Keratinocyte (primary cell): ENCODE measurements around the gene GIN1.

Source experiments
- CTCF ChIP-seq, 3 experiments: IDR thresholded peaks in 1 of 3; conservative IDR thresholded peaks in 1 of 3; optimal IDR thresholded peaks in 1 of 3; 2 replicates in 2 of 3; 3 replicates in 1 of 3; pipeline versions ENCODE3 to v1.5.1; 2011; ENCODE audit warnings: low read length in 3 of 3, mild to moderate bottlenecking in 3 of 3, moderate library complexity in 2 of 3, control low read depth in 1 of 3, inconsistent platforms in 1 of 3; ENCODE audit not compliant: insufficient read depth in 2 of 3; ENCODE audit errors: extremely low read depth in 1 of 3
- EZH2 ChIP-seq: IDR thresholded peaks from one replicate; pipeline ENCODE4 v1.6.1; 2012; ENCODE audit warnings: inconsistent platforms, mild to moderate bottlenecking, low read length, moderate library complexity

DNA sequence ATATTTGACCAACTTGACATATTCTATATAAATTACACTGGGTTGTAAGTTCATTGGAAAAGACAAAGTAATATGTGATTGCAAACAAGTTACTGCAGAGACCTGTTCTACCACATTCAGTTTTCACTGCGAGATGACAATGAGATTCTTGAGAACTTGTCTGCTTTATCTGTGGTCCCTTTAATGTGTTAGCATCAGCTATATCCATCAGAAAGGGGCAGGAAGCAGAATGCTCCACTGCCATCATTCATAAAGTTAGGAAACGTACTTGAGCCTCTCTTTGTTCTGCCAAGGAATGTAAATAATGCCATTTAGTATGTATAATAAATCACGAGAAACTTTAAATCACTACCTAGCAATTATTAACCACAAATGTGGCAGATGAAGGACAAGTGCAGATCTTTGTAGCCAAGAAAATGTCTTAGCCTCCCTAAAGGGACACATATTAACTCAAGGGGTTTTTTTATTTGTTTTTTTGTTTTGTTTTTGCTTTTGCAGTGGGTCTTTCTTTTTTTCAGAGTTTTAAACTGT, 59.4 kb downstream of the GIN1 start:
- TF ChIP-seq CTCF (optimal IDR thresholded peaks at IDR 0.05 in 1 of 3, IDR thresholded peaks at IDR 0.05 in 1 of 3, conservative IDR thresholded peaks at IDR 0.05 in 1 of 3; ENCODE audit: extremely low read depth in 1 of 3, insufficient read depth in 2 of 3, low read length in 3 of 3) (no peak), EZH2 (no peak)
